GM12878 (cell line): ENCODE measurements around the gene CACNA1D.

Experiments
- CBX3 ChIP-seq: fragments of 200-600 bp; sonication (generic); IDR thresholded peaks from 2 replicates; pipeline ENCODE4 v1.6.1; 2016; ENCODE audit warnings: low read depth, borderline replicate concordance
- CTCF ChIP-seq, 3 experiments: IDR thresholded peaks in 2 of 3; conservative IDR thresholded peaks in 1 of 3; 2 replicates each; pipeline ENCODE4 v1.5.1; 2011; ENCODE audit warnings: low read depth in 3 of 3, low read length in 3 of 3, mild to moderate bottlenecking in 3 of 3, control low read depth in 2 of 3, moderate library complexity in 2 of 3, inconsistent platforms in 1 of 3, mixed read lengths in 1 of 3; ENCODE audit not compliant: control insufficient read depth in 2 of 3, insufficient read depth in 1 of 3; ENCODE audit errors: extremely low read depth in 1 of 3
- FOXK2 ChIP-seq: fragments of 450-650 bp; IDR thresholded peaks from 2 replicates; pipeline ENCODE4 v1.6.1; 2017; ENCODE audit warnings: mild to moderate bottlenecking, moderate library complexity
- NFIC ChIP-seq: IDR thresholded peaks from 2 replicates; pipeline ENCODE4 v1.6.1; 2012; ENCODE audit warnings: low read depth, mild to moderate bottlenecking, inconsistent platforms, low read length, moderate library complexity
- POLR2A ChIP-seq: IDR thresholded peaks from 2 replicates; pipeline ENCODE4 v1.6.1; 2011; ENCODE audit warnings: low read depth, mild to moderate bottlenecking, low read length
- SP1 ChIP-seq: IDR thresholded peaks from one replicate; pipeline ENCODE4 v1.6.1; 2011; ENCODE audit warnings: low read depth, low read length

DNA sequence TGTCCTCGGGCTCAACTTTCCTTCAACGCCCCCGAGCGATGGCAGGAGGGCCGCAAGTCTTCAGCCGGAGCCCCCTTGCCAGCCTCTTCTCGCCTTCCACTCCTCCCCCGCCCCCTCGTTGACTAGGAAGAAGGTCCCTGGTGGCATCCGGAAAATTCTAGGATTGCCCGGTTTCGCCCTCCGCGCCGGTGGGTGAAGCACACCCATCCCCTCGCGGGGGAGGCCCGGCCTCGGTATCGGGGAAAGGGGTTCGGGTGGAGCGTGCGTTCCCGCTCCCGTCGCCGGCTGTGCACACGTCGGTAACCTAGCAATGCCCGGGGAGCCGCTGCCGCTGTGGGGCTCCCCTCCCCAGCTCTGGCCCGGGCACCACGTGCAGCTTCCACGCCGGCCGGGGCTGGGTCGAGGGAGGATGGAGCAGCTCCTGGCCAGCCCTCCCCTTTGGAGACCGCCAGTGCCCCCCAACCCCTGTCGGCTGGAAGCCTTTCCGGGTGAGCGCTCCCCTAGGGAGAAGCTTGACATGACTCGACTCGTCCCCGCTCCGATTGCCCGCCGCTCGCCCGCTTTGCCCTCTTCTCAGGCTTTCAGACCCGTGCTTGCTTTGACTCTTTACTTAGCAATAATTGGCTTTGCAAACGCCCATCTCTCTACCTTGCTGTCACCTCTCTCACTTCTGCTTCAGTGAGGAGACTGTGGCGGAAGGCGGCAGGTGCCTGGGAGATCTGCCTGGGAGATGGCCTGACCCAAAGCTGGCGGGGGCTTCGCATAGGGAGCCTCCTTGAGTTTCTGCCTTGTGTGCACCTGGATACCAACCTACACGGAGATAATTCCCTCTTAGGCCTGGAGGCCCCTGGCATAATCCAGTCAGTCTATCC is 1.3 kb downstream of the CACNA1D start:
- TF ChIP-seq POLR2A: no peak
- no peak for TF ChIP-seq NFIC
- TF ChIP-seq CTCF (IDR thresholded peaks at IDR 0.05 in 2 of 3, conservative IDR thresholded peaks at IDR 0.05 in 1 of 3; ENCODE audit: control insufficient read depth in 2 of 3, extremely low read depth in 1 of 3, insufficient read depth in 1 of 3, low read depth in 3 of 3, low read length in 3 of 3): no peak; a peak in 1 of 6 replicates
- TF ChIP-seq CBX3: no peak
- TF ChIP-seq FOXK2: no peak
- TF ChIP-seq SP1: no peak
